GM19239 (cell line): ENCODE data around the gene ANAPC13.

Experiments
- DNase-seq: peaks from one replicate; pipeline ENCODE4 v3.0.0; 2011; ENCODE audit warnings: low spot score; ENCODE audit not compliant: insufficient read length
- FAIRE-seq: peaks from 2 replicates; lab custom pipeline; 2011; peaks lifted over from hg19 to GRCh38; lab: Jason Lieb, UNC

ANAPC13 gene

GRCh38 chr3:134458406-134458945, 27.3 kb downstream of the ANAPC13 start:
- DNase-seq, result no peak
- no peak for FAIRE-seq

- no peak for FAIRE-seq
- DNase-seq, result no peak
These were observed 28.3 kb downstream of the ANAPC13 start for GRCh38 chr3:134457376-134458074.

GRCh38 chr3:134453631-134454030, 32.2 kb downstream of the ANAPC13 start:
- no peak for DNase-seq
- no peak for FAIRE-seq

- DNase-seq (no peak), FAIRE-seq (no peak)
These were observed 35.8 kb downstream of the ANAPC13 start for GRCh38 chr3:134449951-134450350.

- no peak for DNase-seq
- FAIRE-seq, result no peak
These were observed 36.5 kb downstream of the ANAPC13 start for GRCh38 chr3:134449277-134449676.

GRCh38 chr3:134448664-134449063, 37.1 kb downstream of the ANAPC13 start:
- FAIRE-seq (no peak), DNase-seq (no peak)

GRCh38 chr3:134447351-134447750, 38.4 kb downstream of the ANAPC13 start:
- DNase-seq (no peak), FAIRE-seq (no peak)

GRCh38 chr3:134446800-134447199, 39.0 kb downstream of the ANAPC13 start:
- FAIRE-seq (no peak), DNase-seq (no peak)

GRCh38 chr3:134445636-134446035, 40.1 kb downstream of the ANAPC13 start:
- DNase-seq (no peak), FAIRE-seq (no peak)

- FAIRE-seq, result no peak
- no peak for DNase-seq
These were observed 40.7 kb downstream of the ANAPC13 start for GRCh38 chr3:134445095-134445494.

GRCh38 chr3:134441821-134442220, 44.0 kb downstream of the ANAPC13 start:
- FAIRE-seq (no peak), DNase-seq (no peak)

GRCh38 chr3:134441321-134441720, 44.5 kb downstream of the ANAPC13 start:
- FAIRE-seq, result no peak
- DNase-seq, result no peak

- FAIRE-seq, result no peak
- no peak for DNase-seq
These were observed 48.5 kb downstream of the ANAPC13 start for GRCh38 chr3:134437211-134437752.

- FAIRE-seq, result no peak
These were observed 53.5 kb downstream of the ANAPC13 start for GRCh38 chr3:134432236-134432635.

GRCh38 chr3:134430950-134431445, 54.8 kb downstream of the ANAPC13 start:
- no peak for FAIRE-seq
- DNase-seq, result no peak

More at GRCh38 chr3:134432236-134432635, 53.5 kb downstream of the ANAPC13 start:
- DNase-seq, result no peak

- FAIRE-seq, result no peak
- no peak for DNase-seq
These were observed 55.6 kb downstream of the ANAPC13 start for GRCh38 chr3:134430174-134430573.

GRCh38 chr3:134428401-134428800, 57.4 kb downstream of the ANAPC13 start:
- DNase-seq (no peak), FAIRE-seq (no peak)
